ENCODE measurements around the gene TRPM1.

TRPM1 gene

DNA sequence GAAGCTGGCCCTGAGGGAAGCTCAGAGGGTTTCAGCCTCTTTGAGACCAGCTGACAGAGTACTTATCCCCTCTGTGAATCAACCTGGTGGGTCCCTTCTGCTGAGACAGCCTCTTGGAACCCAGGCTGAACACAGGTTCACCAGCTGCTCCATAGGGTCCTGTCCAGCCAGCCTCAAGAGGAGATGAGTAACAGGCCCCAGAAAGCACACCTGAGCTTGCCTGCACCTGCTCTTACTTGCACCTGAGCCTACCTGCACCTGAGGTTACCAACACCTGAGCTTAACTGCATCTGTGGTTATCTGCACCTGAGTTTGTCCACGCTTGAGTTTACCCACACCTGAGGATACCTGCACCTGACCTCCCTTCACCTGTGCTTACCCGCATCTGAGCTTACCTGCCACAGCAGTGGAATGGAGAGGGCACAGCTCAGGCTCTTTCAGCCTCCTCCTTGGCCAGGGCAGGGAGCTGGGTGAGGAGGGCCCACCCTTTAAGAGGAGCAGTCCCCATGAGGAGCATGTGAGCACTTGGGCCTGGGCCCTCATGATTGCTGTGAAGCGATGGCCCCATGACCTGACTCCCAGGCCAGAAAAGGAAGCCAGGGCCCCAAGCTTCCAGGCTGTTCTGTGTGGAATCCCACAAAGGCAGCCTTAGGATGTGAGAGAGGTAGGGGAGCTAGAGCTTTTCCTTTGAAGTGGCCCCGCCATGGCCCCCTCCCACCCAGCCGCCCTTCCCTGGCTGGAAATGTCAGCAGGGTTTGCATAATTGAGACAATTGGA is at the start of gene TRPM1:
Gene TRPM1, minus strand, starts transcription at position 464 of the 777 bp plus-strand sequence. CDS start 20,370 bp downstream, outside the sequence.
- DNase-seq (ENCODE audit: low read depth in 2 of 2): no peak

DNA sequence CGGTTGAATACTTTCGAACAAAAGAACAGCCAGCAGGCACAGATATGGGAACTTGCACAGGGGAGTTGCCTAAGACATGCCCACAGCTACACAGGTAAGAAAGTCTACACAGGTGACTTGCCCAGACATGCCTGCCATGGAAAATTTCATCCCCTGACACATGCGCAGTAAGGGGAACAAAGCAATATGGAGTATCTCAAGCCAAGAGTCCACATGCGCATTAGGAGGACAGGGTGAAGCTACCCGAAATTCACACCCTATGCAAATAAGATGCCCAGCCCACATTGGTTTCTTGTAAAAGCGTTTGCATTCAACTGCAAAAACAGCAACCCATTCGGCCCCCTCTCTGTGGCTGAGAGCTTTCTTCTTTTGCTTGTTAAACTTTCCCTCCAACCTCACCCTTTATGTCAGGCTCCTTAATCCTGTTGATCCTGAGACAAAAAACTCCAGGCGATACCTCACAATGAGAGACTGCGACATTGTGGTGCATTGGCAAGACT is 49.3 kb upstream of the TRPM1 start:
- DNase-seq (ENCODE audit: low read depth in 2 of 2): no peak

DNA sequence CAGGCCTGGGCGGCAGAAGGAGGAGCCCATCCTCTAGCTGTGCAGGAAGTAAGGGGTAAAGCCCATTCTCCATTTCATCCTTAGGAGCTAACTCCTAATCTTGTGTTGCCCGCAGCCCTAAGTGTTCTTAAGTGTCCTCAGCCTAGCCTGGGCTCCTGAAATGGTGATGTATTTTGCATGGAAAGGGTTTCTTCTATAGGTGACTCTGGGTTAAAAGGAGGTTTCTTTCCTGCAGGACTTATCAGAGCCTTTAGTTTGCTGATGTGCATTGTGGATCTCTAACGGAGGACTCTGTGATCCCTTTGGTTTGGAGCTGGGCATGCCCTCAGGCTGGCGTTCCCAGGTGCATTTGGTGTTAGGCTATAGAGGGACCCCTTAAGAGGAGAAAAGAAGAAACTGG is 48.5 kb upstream of the TRPM1 start:
- DNase-seq (ENCODE audit: low read depth in 2 of 2): no peak

DNA sequence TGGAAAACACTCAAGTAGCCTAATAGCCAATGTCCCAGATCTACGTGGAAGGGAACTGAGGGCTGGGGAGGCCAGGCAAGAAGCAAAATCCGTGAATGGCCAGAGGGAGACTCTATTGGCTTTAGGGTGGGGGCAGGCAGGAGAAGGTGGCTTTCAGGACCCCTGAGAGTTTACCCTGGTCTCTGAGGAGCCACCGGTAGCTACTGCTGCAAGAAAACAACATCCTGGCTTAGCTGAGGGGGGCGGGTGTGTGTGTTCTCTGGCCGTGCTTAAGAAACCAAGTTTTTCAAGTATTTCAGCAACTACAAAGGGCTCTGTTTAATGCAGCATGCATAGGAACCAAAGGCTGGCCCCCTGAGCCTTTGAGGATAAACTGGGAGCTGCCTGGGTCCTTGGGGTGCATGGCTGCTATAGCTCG is 47.6 kb upstream of the TRPM1 start:
- DNase-seq (ENCODE audit: low read depth in 2 of 2): no peak

DNA sequence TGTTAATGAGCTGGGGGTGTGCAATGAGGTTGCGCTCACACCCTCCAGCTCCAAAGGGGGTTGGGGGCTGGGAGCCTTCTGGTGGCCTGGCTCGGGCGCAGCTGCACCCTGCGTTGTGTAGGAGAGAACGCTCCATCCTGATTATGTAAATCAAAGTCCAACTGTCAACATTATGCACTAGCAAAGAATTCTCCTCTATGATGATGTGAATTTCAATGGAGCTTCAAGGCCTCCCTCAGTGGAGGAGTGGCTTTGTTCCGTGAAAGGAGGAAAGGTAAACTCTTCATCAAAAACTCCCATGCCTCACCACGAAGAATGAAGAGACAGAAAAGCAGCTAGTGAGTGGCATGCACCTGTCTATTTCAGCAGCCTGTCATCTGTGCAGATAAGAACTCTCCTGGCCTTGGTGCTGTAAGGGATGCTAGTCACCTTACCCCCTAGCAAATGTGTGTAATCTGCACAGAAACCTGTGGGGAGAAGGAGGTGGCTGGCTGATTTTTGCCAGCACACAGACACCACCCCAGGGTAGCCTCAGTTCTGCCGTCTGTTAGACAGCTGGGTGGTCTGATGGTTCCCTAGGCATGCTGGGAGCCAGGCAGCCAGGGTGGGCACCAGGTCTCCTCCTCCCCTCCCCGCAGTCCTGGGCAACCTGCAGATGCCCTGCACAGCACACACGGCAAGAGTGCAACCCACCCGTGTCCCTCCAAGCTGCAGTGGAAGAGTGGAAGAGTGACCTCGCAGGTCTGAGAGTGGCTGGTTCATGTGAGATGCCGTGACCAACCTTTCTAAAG is 47.0 kb upstream of the TRPM1 start:
- DNase-seq (ENCODE audit: low read depth in 2 of 2): no peak

DNA sequence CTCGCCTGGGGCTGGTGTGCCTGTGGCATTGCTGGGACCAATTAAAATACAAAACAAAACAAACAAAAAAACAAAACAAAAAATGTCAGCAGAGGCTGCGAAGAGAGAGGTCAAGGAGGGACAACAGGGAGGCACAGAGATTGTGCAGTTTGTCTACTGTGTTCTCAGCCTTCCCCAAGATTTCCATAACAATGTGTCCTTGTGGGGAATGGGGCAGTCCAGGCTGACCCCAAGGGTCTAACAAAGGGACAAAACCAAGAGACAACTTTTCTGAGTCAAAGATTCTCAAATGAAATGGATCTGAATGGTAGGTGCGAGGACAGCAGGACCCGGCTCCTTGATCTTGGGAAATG is 46.4 kb upstream of the TRPM1 start:
- DNase-seq (ENCODE audit: low read depth in 2 of 2): no peak

DNA sequence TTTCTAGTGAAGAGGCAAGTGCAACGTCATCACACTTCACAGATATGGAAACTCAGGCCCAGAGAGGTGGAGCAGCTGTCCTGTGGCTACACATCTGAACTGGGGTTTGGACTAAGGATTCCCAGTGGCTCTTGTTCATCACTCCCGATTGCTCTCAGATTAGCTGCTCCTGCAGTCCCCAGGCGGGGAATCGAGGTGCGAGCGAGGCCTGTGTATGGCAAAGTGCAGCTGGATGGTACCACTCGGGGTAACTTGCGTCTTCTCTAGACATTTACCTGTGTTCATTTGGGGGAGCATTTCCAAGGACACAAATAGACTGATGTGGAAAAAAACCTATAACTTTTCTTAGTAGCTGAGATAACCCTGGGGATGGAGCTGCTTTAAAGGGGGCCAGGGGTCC is 45.9 kb upstream of the TRPM1 start:
- no peak for DNase-seq (ENCODE audit: low read depth in 2 of 2)

DNA sequence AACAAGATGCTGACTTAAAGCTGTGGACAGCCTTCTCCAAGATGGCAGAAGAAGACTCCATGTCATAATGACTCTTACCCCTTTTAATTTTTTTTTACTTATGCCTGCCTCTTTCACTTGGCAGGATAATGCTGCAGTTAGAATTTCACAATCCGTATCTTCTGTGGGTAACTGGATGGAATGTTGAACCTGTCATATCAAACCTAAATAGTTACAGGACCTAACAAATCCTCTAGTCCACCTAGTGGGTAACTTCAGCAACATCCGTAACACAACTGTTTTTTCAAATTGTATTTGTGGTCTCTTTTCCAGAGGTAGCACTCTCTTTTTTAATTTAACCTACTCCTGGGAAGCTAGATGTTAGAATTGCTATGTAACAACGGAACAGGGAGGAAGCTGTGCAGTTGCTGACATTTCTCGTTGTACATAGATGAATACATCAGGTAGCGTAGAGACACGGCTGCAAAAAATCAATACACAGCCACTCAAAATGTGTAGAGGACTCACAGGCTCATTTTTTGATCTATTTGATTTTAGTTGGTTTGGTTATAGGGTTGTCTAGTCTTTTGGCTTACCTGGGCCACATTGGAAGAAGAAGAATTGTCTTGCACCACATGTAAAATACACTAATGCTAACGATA is 43.9 kb upstream of the TRPM1 start:
- DNase-seq (ENCODE audit: low read depth in 2 of 2): no peak

DNA sequence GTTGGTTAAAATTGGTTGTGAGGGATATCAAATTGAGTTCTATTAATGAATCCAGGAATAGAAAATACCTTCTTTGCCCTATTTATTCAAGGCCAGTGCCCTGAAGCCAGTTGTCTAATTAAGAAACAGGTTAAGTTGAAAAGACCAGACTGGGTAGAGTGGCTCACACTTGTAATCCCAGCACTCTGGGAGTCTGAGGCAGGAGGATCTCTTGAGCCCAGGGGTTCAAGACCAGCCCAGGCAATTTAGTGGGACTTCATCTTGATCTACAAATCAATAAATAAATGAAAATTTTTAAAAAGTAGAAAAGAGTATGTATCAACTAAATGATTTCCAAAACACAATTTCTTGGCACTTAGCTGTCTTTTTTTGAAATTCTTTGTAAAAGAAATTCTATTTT is 40.3 kb upstream of the TRPM1 start:
- DNase-seq (ENCODE audit: low read depth in 2 of 2): no peak

DNA sequence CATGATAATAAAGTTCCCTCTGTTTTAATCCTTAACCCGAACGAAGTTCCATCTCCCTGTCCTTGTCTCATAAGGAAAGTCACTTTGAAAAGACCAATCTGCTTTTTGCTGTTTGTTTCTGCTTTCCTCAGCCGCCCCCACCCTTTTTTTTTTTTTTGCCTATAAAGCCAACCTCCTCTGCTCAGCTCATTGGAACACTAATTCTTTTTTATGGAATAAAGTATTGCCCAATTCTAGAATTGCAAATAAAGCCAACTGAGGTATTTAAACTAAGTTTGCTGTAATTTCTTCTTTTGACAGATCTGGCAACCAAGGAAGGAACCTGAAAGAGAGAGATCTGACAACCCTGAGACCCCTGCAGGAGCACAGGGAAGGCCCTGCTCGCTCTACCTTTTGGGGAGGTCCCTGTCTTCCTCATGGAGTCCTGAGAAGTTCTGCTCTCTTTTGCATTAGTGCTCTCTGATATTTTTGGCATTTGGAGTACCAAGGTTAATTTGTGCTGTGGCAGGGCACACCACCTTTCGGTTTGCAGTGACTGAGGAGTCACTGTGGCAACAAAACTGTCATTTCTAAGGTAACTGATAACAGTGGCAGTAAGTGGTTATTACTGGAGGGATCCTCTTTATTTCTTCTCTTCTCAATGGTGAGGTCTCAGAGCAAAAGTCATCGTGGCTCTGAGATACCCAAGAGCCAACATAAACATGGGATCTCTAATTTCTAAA is 35.2 kb upstream of the TRPM1 start:
- DNase-seq (ENCODE audit: low read depth in 2 of 2): no peak

DNA sequence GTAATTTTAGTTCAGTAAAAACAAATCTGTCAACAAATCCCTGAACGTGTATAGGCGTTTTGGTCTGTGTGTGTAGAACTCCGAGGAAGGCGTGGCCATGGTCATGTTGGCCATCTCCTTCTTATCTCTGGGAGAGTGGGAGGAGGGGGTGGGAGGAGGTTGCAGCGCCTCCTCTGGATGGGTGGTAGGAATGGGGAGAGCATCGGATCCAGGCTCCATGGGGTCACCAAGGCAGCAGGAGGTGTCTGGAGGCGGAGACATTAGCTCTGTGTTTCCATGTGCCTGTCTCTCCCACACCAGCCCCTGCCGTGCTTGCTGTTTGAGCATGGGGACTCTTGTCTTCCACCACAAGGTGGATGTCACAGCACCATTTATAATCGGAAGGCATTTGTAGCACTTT is 34.5 kb upstream of the TRPM1 start:
- no peak for DNase-seq (ENCODE audit: low read depth in 2 of 2)

DNA sequence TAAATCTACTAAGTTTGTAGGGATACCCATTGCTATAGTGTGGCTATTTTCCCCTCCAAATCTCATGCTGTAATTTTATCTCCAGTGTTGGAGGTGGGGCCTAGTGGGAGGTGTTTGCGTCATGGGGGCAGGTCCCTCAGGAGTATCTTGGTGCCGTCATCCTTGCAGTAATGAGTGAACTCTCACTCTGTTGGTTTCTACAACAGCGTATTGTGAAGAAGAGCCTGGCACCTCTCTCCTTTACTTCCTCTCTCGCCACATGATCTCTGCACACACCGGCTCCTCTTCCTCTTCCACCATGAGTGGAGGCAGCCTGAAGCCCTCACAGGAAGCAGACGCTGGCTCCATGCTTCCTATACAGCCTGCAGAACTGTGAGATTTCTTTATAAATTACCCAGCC is 34.0 kb upstream of the TRPM1 start:
- DNase-seq (ENCODE audit: low read depth in 2 of 2): no peak

DNA sequence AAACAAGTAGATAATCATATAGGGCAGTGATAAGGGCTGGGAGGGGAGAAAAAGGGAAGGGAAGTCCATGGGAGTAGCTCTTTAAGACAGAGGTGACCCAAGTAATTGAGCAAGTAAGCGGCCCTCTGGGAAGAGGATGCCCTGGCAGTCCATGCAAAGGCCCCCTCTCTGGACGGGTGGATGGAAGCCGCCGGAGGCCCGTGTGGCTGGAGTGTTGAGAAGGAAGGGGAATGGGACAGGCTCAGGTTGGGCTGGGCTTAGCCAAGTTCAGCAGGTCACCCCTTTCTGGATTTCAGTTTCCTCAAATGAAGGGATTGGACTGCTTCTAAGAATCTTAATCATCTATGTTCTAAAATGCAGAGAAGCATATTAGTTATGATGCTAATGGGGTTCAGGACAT is 32.4 kb upstream of the TRPM1 start:
- no peak for DNase-seq (ENCODE audit: low read depth in 2 of 2)

DNA sequence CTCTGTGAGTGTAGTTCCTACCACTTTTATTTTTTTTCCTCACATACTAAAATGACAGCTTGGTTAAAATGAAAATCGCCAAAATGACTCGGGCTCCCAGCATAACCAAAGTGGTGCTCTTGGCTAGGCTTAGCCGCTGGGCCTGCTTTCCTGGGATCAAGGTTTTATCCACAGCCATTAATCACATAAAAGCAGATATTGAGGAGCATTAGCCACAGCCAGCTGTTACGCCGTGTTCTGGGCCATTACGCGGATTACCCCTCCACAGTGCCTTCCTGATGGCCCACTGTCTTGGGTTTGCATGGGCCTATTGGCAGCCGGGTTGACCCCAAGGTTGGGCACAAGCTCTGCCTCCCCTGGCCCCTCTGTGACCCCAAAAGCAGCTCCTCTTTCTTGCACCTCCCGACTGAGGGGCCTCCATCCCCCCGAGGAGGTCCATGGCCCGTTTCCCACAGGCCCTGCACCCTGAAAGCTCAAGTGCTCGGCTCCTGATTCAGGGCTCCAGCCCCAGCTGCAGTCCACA is 30.4 kb upstream of the TRPM1 start:
- no peak for DNase-seq (ENCODE audit: low read depth in 2 of 2)

DNA sequence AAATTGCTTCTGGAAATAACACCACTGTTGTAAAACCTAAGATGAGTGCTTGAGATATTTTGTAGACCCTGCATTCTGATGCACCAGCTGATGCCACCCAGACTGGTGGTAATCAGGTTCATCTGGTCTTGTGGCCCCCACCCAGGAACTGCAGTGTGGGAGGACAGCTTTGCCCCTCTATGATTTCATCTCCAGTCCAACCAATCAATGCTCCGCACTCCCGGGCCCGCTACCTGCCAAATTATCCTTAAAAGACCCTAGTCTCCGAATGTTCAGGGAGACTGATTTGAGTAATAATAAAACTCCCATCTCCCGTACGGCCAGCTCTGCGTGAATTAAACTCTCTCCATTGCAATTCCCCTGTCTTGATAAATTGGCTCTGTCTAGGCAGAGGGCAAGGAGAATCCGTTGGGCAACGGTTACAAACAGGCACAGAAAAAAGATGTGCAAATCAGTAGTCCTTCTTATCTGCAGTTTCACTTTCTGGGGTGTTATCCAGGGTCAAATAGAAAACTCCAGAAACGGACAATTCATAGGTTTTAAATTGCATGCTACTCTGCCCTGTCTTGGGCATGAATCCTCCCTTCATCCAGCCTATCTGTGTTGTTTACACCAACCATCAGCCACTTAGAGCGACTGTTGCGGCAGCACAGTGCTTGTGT is 29.2 kb upstream of the TRPM1 start:
- no peak for DNase-seq (ENCODE audit: low read depth in 2 of 2)

DNA sequence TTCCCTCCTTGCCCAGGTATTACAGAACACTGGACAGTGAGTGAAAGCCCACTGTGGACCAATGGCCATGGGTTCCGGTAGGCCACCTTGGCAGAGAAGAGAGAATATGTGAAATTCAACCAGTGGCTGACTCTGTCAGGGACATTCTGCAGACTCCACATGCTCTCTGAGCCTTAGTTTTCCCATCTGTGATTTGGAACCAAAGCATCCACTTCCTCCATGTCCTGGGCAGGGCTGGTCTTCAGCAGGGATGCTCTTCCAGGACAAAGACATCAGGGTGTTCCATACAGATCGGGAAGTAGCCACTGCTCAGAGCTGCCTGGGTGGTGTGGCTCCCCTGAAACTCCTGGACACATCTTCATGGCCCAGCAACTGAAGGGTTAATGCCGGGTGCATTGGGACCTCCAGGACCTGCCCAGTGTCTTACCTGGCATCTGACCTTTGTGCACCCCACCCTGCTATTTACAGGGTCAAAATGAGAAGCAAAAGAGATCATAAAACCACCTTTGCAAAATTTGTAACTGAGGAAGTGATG is 28.3 kb upstream of the TRPM1 start:
- DNase-seq (ENCODE audit: low read depth in 2 of 2): no peak

DNA sequence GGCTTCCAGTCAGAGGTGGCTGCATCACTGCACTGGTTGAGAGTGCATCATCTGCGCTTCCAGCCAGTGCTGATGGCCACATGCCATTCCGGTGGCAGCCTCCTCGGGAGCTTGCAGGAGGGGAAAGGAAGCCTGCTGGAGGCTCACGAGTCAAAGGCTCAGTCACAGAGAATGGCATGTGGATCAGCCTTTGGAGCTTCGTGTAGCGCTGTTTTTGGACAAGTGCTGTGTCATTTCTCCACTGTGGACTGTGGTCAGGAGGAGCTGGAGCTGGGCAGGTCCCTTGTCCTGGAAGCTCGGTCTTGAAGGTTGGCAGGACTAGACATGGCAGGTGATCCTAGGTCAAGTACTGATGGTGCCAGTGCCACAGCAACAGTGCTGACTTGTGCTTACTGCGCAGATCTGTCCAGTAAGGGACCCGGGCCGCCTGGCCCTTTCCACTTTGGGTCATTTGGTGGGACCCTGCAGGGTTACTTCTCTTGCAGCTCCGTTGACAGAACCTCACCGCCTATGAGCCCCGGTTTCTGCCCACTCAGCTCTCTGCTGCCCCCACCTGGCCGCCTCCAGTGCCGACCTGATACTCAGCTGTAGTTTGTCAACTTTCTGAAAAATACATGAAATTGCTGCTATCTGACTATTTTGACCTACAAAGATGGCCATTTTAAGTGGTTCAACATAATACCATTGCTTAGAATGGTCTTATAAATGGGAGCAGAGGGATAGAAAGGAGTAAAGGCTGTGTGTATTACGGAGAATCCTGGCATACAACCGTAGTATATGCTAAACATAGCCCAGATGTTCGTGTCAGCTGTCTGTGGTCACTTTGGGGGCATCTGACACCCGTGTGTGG is 27.6 kb upstream of the TRPM1 start:
- DNase-seq (ENCODE audit: low read depth in 2 of 2): peak; percentile 52 to 57

DNA sequence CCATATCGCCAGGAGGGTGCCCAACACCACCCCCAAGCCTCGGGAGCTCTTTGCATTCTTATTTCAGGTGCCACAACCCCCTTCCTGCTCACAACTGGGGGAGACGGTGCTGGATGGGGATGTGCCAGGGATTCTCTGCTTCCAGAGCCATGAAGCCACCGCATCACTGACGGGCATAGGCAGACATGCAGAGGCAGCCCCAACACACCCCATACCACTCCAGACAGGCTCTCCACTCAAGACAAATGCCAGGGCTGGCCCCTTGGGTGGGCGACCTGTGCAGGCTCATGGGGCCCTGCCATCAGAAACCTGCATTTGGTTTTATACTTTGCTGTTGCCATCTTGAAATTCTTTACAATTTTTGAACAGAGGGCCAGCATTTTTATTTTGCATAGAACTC is 27.0 kb upstream of the TRPM1 start:
- DNase-seq (ENCODE audit: low read depth in 2 of 2): no peak

DNA sequence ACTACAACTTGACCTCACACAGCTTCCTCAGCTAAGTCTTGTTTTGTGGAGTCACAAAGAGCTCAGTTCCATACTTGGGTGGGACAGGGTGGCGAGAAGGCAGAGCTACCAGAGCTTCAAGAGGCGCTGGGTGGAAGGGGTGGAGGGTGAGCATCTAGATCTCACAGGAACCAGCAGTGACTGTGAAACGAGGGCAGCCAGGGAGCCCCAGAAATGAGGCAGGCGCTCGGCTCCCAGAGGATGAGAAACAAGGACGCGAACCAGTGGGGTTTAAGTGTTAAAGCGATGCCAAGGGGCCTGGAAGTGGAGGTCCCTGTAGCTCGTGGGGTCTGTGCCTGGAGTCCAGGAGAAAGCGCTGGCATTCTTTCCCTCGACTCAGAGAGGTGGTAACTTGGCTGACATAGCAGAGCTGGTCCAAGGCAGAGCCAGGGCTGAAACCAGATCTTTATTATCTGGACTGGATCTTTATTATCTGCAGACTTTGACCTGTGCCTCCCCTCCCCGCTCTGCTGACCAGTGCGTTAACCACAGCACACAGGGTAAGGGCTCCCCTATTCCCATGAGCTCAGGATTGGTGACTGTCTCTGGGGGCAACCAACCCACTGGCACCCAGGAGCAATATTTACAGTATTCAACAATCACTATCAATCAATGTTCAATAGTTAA is 26.2 kb upstream of the TRPM1 start:
- DNase-seq (ENCODE audit: low read depth in 2 of 2): no peak

Data from activated CD8-positive, alpha-beta memory T cell treated with anti-CD3 and anti-CD28 coated beads for 4 hours (primary cell).